ENCODE measurements around the gene NUDT19.
"Not testable (repeated sequence)": the region's sequence is repeated elsewhere in the genome, so short reads cannot be mapped to it uniquely, and the experiment has no call there.

The NUDT19 gene

DNA sequence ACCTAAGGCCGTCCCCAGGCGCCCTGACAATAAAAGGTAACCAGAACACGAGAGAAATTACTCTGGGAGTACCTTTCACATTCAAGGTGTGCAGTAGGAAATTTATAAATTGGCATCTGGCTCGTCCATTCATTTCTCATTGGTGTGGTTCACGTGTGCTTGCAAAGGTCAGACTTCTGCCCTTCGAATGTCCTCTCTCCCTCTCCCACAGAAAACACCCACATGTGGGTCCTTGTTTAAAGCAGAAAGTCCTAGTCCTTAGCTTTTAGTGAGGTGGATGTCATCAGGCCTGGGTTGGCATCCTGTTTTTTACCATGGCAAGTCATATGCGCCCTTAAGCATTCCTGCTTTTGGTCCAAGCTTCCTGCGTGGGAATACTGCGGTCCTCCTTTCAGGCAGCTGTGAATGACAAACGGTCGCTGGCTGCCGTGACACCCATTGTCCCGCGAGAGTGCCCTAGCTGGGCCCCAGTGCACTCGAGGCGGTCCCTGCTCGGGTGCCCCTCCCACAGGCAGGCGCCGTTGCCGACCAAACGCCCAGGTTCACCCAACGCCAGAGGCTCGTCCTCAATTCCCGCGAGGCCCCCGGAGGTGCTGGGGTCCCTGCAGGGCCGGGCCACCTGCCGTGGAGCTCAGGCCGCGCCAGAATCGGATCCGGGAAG is at the start of gene NUDT19:
Gene NUDT19 (plus strand): TSS at position 531 of the 661 bp plus-strand sequence. CDS start 140 bp downstream, outside the sequence.
- DNase-seq, result peak; percentile 88

DNA sequence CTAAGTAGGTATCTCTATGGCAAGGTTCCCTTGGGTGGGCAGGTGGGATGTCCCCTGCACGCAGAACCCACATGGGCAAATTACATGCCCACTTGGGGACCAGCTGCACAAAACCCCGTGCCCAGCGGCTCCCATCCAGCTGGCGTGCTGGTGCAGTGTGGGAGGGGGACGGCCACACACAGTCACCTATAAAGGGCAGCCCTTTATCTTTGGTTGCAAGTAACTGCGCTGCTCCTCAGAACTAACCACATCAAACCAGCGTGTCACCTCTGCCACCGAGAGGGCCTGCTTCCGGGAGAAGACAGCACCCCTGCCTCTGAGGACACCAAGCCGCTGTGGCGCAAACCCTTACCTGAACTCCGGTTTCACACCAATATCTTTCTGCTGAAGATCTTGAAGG is 48.9 kb upstream of the NUDT19 start:
- DNase-seq, result no peak

DNA sequence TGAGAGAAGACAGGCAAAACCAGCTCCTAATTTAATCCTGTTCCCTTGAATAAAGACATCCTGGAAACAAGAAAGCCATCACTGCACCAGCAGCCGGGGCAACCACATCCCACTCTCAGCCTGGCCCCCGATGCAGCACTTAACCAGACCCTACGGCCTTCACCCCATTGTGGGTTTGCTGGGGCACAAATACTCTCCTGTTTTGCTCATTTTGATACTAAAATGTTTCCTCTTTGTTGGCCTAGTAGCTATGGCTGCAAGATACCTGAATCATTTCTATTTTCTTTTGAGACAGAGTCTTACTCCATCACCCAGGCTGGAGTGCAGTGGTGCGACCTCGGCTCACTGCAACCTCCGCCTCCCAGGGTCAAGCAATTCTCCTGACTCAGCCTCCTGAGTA is 45.1 kb upstream of the NUDT19 start:
- DNase-seq, result no peak

DNA sequence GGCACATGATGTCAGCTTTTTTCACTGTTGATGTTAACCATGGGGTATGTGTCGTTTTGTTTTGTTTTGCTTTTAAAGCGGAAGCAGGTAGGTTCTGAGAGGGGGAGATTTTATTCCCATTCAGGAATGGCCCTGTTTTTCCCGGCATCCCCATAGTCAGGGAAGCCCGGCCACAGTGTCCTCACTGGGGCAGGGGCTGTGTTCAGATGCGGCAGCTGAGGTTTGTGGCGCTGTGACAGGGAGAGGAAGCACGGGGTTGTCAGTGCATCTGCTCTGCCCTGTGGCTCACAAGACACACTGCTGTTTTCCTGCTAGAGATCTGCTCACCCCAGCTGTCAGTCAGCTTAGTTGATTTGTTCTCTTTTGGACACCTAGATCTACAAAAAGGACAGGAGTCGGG is 44.3 kb upstream of the NUDT19 start:
- DNase-seq, result no peak

DNA sequence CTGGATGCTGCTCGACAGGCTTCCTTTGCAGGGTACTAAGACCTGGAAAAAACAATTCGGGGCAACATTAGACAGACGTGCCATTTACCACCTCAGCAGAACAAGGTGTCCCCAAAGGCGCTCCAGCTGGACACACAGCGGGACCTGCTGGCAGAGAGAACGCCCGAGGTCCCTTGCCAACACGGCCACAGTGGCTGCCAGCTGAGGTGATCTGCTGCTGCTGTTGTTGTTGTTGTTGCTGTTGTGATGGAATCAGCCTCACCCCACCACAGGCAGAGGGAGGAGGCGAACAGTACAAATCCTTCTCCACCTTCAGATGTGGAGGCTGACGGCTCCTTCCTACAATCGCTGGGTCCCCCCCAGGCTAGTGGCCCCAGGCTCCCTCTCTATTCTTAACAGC is 41.9 kb upstream of the NUDT19 start:
- DNase-seq, result no peak

DNA sequence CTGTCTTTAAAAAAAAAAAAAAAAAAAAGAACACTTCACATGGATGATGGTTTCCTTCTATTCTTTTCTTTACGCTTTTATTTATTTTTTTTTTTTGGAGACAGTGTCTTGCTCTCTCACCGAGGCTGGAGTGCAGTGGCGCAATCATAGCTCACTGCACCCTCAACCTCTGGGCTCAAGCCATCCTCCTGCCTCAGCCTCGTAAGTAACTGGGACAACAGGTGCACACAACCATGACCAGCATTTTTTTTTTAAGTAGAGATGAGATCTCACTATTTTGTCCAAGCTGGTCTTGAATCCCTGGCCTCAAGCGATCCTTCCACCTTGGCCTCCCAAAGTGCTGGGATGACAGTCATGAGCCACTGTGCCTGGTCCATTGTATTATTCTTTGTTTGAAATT is 41.0 kb upstream of the NUDT19 start:
- DNase-seq, result no peak

DNA sequence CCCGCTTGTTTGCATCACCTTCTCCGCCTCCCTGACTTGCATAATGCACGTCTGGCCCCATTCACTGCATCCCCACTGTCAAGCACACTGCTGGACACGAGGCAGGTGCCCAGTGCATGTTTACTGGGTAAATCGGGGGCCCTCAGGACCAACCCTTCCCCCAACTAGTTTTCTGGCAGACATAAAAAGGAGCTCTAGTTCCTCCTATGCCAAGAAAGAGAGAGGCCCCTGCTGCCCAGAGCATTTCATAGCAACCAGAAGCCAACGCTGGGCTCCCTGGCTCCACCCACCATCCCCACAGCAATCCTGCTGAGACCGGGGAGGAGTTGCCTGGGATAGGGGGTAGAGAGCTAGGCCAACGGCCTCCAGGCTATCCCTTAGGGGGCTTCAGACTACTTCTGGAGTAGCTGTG is 39.9 kb upstream of the NUDT19 start:
- no peak for DNase-seq

DNA sequence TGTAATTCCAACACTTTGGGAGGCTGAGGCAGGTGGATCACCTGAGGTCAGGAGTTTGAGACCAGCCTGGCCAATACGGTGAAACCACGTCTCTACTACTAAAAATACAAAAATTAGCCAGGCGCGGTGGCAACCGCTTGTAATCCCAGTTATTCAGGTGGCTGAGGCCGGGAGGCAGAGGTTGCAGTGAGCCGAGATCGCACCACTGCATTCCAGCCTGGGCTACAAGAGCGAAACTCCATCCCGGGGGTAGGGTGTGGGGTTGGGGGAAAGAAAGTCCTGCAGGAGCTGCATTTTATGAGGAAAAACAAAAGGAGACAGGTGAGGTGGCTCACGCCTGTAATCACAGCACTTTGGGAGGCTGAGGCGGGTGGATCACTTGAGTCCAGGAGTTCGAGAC is 39.3 kb upstream of the NUDT19 start:
- not testable (repeated sequence) for DNase-seq

DNA sequence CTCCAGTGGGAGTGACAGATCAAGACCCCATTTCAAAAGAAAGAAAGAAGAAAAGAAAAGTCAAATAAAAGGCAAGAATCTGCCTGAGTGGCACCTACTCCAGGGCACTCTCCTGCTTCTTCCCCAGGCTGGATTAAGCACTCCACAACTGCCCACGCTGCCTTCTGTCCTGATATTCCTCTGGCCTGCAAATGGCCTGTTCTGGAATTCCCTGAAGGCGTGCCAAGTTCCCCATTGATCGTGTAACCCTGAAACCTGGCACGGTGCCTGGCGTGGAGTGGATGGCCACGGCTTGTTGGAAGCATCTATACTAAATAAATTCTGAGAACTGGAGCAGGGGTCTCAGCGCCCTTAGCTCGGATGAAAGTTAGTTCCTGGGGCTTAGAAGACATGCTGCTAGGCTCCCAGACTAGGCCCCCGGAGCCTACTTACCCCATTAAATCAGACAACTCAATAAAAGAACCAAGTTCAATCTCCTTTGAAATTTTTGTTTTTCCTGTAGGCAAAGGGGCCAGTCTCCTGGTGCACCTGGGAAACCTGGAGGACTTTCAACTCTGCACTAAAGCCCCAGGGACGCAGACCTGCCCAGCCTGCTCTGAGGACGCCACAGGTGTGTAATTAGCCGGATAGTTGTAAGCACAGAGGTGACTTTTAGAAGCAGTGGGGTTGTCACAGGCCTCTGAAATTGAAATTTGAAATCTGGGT is 38.6 kb upstream of the NUDT19 start:
- no peak for DNase-seq

DNA sequence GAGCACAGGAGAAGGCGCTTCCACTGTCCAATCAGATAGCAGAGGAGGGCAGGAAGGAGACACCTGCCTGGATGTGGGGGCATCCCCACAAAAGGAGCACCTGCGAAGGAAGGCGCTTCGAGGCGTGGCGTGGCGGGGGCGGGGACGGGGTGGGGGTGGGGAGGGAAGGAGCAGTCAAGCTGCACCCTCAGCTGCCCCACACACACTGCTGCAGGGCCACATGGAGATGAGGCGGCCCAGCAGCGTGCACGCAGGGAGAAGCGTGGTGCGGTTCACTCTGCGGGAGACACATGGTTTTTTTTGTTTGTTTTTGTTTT is 38.1 kb upstream of the NUDT19 start:
- DNase-seq, result no peak

DNA sequence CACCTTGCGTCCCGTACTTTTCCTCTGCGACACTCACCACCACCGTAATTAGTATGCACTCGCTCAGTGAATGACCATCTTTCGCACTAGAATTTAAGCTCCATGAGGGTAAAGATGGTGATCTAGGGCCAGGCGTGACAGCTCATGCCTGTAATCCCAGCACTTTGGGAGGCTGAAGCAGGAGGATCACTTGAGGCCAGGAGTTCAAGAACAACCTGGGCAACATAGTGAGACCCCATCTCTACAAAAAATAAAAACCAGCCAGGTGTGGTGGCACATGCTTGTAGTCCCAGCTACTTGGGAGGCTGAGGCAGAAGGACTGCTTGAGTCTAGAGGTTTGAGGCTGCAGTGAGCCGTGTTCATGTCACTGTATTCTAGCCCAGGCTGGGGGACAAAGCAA is 35.2 kb upstream of the NUDT19 start:
- DNase-seq, result not testable (repeated sequence)

DNA sequence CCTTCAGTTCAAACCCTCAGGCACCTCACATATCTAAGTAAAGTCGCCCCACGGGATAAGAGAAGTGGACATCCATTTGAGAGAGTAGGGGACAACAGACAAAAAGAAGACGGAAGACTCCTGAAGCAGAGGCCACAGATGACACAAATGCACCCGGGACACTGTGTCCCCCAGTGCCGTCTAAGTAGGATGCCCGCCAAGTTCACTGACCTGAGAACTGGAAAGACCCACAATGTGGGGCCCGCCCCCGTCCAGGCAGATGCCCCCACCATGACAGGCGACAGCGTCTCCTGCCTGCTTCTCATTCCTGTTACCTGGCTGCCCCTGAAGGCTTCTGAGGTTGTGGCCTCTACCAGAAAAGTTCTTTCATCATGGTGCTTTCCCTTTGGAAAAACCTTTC is 33.5 kb upstream of the NUDT19 start:
- DNase-seq, result no peak

DNA sequence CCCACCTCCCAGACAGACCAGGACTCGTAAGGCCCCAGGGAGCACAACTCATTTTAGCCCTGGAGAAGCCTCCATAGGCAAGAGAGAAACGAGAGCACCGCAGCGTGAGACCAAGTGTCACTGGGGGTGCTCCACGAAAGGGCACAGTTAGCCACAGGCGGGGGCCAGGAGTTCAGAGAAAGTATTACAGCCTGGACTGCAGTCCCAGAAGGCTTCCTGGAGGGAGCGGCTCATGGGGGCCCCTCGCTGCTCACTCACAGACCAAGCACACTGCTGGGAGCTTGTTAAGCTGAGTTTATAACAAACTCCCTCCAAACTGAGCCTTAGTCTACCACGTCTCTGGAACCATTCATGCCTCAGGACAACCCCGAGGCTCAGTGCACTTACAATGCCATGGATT is 33.1 kb upstream of the NUDT19 start:
- no peak for DNase-seq

DNA sequence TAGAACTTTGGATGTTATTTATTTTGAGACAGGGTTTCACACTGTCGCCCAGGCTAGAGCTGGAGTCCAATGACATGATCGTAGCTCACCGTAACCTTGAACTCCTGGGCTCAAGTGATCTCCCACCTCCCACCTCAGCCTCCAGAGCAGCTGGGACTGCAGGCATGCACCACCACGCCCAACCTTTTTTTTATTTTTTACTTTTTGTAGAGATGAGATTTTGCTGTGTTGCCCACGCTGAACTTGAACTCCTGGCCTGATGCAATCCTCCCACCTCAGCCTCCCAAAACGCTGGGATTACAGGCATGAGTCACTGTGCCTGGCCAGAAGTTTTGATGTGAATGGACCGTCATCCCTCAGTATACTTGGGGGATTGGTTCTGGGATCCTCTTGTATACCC is 30.3 kb upstream of the NUDT19 start:
- DNase-seq, result no peak

DNA sequence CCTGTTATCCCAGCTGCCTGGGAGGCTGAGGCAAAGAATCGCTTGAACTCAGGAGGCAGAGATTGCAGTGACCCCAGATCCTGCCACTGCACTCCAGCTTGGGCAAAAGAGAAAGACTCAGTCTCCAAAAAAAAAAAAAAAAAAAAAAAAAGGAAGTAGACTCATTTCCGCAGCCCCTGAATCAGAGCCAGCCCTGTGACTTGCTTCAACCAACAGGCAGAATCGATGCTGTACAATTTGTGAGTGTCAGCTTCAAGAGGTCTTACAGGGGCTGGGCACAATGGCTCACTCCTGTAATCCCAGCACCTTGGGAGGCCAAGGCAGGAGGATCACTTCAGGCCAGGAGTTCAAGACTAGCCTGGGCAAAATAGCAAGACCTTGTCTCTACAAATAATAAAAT is 29.4 kb upstream of the NUDT19 start:
- DNase-seq, result no peak

DNA sequence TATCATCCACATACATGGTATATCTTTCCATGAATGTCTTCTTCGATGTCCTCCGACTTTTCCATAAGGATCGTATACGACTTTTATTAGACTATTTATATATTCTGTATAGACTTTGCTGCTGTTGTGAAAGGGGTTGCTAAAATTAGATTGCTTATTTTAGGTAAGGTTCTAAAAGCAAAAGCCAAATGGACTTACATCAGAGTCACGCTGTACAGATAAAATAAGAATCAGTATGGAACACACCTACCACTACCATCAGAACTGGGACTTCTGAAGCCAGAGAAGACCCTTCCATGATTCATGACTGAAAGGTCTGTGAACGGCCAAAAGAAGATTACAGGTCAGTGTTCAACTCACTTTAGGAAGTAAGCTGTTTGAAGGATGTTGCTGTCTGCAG is 25.5 kb upstream of the NUDT19 start:
- no peak for DNase-seq

DNA sequence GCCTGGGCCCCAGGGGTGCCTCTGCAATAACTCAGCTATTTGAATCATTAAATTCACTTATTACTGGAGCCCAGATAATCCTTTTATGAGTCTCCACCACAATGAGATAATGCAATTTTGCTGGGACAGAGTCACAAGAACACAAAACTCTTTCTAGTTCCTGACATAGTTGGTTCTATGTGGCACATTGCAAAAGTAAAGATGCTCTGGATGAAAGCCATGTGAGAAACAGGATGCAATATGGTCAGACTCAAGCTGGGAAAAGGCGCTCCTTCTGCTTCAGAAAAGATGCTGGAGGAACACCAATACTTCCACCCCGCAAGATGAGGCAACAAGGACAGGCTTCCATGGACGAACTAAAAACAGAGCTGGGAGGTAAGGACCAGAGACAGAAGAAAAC is 22.3 kb upstream of the NUDT19 start:
- no peak for DNase-seq

DNA sequence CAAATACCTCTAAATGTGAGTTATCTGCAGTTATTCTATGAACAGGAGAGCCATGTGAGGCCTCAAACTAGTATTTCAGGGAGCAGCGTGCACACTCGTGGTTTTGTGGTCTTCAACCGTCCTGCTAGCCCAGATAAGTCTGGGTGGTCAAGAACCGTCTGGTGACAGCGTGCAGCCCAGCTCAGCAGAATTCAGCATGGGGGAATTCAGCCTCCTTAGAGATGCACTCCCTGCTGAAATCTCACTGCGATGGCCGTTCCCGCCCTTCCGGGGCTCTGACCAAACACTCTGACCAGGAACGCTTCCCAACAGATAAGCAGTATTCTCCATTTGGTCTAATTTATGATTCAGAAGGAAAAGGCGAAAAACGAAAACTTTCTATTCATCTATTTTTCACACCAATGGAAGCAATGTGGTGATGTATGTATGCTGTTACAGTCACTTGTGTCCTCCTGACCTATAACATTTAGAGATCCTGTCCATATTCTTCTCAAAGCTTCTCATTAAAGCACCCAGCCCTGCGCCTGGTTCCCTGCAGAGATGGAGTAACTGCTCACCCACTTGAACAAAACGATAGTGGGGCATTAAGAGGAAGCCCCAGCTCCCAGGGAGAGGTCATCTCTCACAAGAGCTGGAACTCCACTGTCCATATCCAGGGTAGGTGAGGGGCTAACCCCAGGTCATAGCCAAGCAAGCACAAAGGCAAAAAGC is 19.6 kb upstream of the NUDT19 start:
- DNase-seq, result no peak

DNA sequence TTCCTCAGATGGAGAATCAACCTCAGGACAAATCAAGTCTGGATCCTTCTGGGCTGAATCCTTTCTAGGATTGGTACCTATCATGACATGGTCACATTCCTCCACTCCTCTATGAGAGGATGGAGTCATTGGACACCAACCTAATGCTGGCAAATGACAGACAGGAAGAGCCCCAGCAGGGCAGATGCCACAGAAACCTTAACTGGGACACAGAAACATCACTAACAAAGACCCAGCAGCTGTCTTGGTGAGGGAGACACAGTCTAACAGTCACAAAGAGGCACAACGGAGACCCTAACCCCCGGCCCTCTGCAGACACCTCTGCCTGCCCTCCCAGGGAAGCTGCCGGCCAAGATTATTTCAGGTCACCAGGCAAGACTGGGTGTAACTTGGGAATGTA is 18.8 kb upstream of the NUDT19 start:
- no peak for DNase-seq

DNA sequence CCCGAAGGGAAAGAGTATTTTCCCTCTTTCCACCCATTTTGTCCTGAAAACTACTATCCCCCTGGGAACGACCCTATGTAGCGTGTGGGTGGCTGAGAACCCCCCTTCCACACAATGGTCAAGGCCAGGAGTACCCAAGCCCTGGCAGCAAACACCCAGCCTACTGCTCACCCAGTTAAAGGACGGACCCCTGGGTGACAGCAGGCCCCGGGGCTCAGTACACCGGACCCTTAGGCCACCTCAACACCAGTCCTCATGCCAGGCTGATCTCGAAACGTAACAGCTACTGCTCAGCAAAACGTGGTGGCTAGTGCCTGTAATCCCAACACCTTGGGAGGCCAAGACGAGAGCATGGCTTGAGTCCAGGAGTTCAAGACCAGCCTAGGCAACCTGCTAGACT is 18.0 kb upstream of the NUDT19 start:
- no peak for DNase-seq

DNA sequence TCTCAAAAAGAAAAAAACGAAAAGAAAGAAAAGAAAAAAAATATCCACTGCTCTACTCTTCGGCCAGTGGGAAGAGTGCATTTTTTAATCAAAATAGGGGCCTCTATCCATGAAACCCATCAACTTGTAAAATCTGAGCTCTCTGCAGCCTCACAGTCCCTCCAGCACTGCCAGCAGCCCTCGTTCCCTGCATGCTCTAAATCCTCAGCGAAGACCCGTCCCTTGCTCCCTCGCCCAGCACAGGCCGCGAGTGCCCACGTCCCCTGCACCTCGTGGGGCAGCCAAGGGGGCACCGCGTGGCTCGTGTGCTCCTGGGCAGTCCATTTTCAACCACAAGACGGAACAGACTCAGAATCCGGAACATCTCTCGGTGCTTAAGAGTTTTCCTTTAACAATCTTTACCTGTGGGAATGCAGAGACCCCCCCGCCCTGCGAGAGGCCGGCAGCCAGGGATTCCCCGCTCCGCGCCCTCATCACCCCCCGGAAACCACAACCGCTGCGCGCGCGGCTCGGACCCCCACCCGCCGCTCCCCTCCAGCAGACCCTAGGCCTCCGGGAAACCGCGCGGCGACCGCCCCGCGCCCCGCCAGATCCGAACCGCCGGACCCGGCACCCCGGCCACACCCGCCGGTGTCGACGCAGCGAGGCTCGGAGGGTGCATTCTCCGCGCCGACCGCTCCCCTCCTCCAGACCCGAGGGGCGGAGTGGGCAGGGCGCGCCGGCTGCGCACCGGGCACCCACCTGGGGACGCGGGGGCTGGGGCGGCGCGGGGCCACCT is 17.3 kb upstream of the NUDT19 start:
- DNase-seq, result no peak

DNA sequence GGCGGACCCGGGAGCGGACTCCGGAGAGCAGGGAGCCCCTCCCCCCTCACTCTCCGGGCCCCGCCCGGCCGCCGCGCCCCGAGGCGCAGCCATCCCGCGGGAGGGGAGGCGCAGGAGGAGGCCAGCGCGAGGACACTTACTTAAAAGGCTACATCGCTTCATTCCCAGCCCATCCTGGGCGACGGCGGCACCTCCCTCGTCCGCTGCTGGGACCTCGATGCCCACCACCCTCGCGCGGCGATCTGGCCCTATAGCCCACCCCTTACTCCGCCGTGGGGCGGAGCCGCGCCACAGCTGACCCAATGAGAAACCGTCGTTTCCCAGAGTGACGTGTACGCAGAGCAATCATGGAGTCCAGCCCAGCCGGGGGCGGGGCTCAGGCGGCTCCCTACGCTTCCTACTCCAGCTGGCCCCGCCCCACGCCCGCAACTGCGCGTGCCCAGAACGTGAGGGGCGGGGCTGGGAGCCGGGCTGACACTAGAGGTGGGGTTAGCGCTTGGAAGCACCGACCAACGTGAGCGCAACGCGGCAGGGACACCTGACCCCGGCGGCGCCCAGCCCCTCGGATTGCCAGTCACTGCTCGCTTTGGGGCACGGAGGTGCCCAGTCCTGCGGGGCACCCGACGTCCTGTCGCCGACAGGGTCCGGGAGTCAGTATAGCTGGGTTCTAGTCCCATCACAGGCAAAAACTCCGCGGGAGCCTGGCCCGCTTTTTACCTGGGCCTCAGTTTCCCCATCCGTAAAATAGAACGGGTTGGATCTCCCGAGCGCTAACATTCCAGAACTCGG is 16.5 kb upstream of the NUDT19 start, which contains the start of gene ANKRD27:
Gene ANKRD27 (minus strand): TSS at position 250 of the 789 bp plus-strand sequence. CDS start 16,165 bp downstream, outside the sequence.
- DNase-seq, result peak; percentile 96

All from NCI-H1436 (cell line).